HT1080 (cell line): ENCODE measurements around the gene LYSMD4. TPM values are rescaled to one million over a fixed set of nuclear protein-coding genes. Genes with fewer than 3 reads are reported as not detected.
"Not testable (repeated sequence)": the region's sequence is repeated elsewhere in the genome, so short reads cannot be mapped to it uniquely, and the experiment has no call there.

Experiments
- DNase-seq: peaks from one replicate; pipeline ENCODE4 v3.0.0-alpha.2; 2015; ENCODE audit warnings: low read depth
- polyA plus RNA-seq, 2 experiments: library from polyadenylated mRNA; depleted of rRNA; stranded (reverse); fragments of >200 nt; gene quantifications; 2 replicates each; pipeline ENCODE4 v1.2.3, GENCODE V29; 2015
- total RNA-seq: library from RNA; depleted of rRNA; stranded (reverse); fragments of >200 nt; shearing (Covaris generic); gene quantifications from 2 replicates; pipeline ENCODE4 v1.2.3, GENCODE V29; 2014; rRNA removed

LYSMD4 gene
- 4.1 and 6.6 TPM in 2 replicates for total RNA-seq
- polyA plus RNA-seq (2015; cell fraction: cytosol; rRNA removed): 4.2 and 4.4 TPM in 2 replicates
- polyA plus RNA-seq (2015; cell fraction: nucleus; rRNA removed): 4.8 and 7.2 TPM in 2 replicates

- peak; percentile 89 for DNase-seq
These were observed at the start of gene LYSMD4 for GRCh38 chr15:99733268-99734039. Gene LYSMD4 (minus strand): TSS chr15:99733437. CDS start chr15:99731999, 1,438 bp downstream.

- DNase-seq: not testable (repeated sequence)
These were observed 48.8 kb upstream of the LYSMD4 start for GRCh38 chr15:99782029-99782428.

- no peak for DNase-seq
These were observed 43.9 kb upstream of the LYSMD4 start for GRCh38 chr15:99777144-99777543.

GRCh38 chr15:99764522-99764921, 31.3 kb upstream of the LYSMD4 start:
- DNase-seq: no peak

GRCh38 chr15:99763827-99764226, 30.6 kb upstream of the LYSMD4 start:
- no peak for DNase-seq

- no peak for DNase-seq
These were observed 29.1 kb upstream of the LYSMD4 start for GRCh38 chr15:99762288-99762687.

GRCh38 chr15:99755692-99756409, 22.6 kb upstream of the LYSMD4 start:
- peak; percentile 64 for DNase-seq

GRCh38 chr15:99753066-99753465, 19.8 kb upstream of the LYSMD4 start:
- DNase-seq: no peak

- no peak for DNase-seq
These were observed 19.3 kb upstream of the LYSMD4 start for GRCh38 chr15:99752556-99752955.

- DNase-seq: not testable (repeated sequence)
These were observed 17.1 kb upstream of the LYSMD4 start for GRCh38 chr15:99750326-99750725.

- DNase-seq: peak; percentile 48
These were observed 16.1 kb upstream of the LYSMD4 start for GRCh38 chr15:99749386-99749785.

- DNase-seq: no peak
These were observed 12.3 kb upstream of the LYSMD4 start for GRCh38 chr15:99745370-99746086.

- DNase-seq: no peak
These were observed 10.9 kb upstream of the LYSMD4 start for GRCh38 chr15:99744142-99744541.

GRCh38 chr15:99741835-99742234, 8.6 kb upstream of the LYSMD4 start:
- DNase-seq: no peak

- DNase-seq: no peak
These were observed 5.0 kb upstream of the LYSMD4 start for GRCh38 chr15:99738021-99738847.

GRCh38 chr15:99736702-99737101, 3.5 kb upstream of the LYSMD4 start:
- no peak for DNase-seq

- no peak for DNase-seq
These were observed 2.6 kb upstream of the LYSMD4 start for GRCh38 chr15:99735868-99736267.

GRCh38 chr15:99734575-99734974, 1.3 kb upstream of the LYSMD4 start:
- DNase-seq: no peak

- not testable (repeated sequence) for DNase-seq
These were observed 729 bp upstream of the LYSMD4 start for GRCh38 chr15:99734040-99734291.

- DNase-seq: no peak
These were observed 428 bp downstream of the LYSMD4 start for GRCh38 chr15:99732751-99733267.
